SU-DHL-6 (cell line): Measurements from ENCODE around the gene OR6S1.

Experiments
- CTCF ChIP-seq: fragments of 200-600 bp; sonication (generic); IDR thresholded peaks from one replicate; pipeline ENCODE4 v1.5.1; 2017; ENCODE audit warnings: antibody characterized with exemption, mild to moderate bottlenecking, low read length, moderate library complexity; ENCODE audit not compliant: insufficient read depth, poor library complexity, severe bottlenecking
- EZH2phosphoT487 ChIP-seq: fragments of 200-600 bp; sonication (generic), shearing (Covaris generic); conservative IDR thresholded peaks from 2 replicates; pipeline ENCODE4 v1.6.1; 2018; ENCODE audit warnings: mild to moderate bottlenecking, antibody characterized with exemption, low read length, moderate library complexity, mixed read lengths

GRCh38 chr14:20602583-20602982 lies 38.9 kb downstream of the OR6S1 start:
- no peak for TF ChIP-seq CTCF
- no peak for TF ChIP-seq EZH2phosphoT487
